GM12878 (cell line): ENCODE data around the gene LCE1D. TPM values are rescaled to one million over a fixed set of nuclear protein-coding genes. Genes with fewer than 3 reads are reported as not detected.

Experiments used
- ATAC-seq: fragments of 200-7000 bp; cut with Tn5 transposase; 3 replicates; pipeline ENCODE4 v1.9.1; 2020; ENCODE audit warnings: mild to moderate bottlenecking, moderate library complexity
- BruUV-seq: library from RNA; stranded (reverse); fragments of 400-500 nt; replicated peaks from 2 replicates; lab custom pipeline; 2021; lab: Mats Ljungman, UMichigan
- CTCF ChIA-PET: fragments of 300-600 bp; sonication (Branson Sonifier 250); formaldehyde crosslinking; extraction: SDS; loops from one replicate; lab custom pipeline; 2021; ENCODE audit warnings: inconsistent platforms; lab: Yijun Ruan, JAX
- POLR2A ChIA-PET: fragments of 350-600 bp; formaldehyde crosslinking; extraction: SDS; loops from one replicate; lab custom pipeline; 2021; ENCODE audit warnings: inconsistent platforms; lab: Charles Lee
- RAD21 ChIA-PET: fragments of 300-600 bp; sonication (Branson Sonifier 250); formaldehyde crosslinking; loops from one replicate; lab custom pipeline; 2023; ENCODE audit warnings: antibody characterized with exemption; ENCODE audit not compliant: unreplicated experiment; lab: Charles Lee
- SMC1A ChIA-PET: fragments of 300-600 bp; sonication (Branson Sonifier 250); formaldehyde crosslinking; loops from one replicate; lab custom pipeline; 2023; ENCODE audit not compliant: unreplicated experiment, uncharacterized antibody; lab: Charles Lee
- DNase-seq: peaks from one replicate; pipeline ENCODE4 v3.0.0-alpha.2; 2011; ENCODE audit warnings: low read depth, low spot score
- FAIRE-seq: peaks from 3 replicates; lab custom pipeline; 2011; peaks lifted over from hg19 to GRCh38; lab: Jason Lieb, UNC
- H2AFZ ChIP-seq: 2 replicates; pipeline ENCODE4 v1.6.0; 2011; ENCODE audit warnings: low read depth, low read length, control low read depth; ENCODE audit not compliant: control insufficient read depth
- H3K27ac ChIP-seq: 2 replicates; pipeline ENCODE4 v1.5.1; 2011; ENCODE audit warnings: control low read depth; ENCODE audit not compliant: control insufficient read depth, insufficient read depth
- H3K27me3 ChIP-seq, 2 experiments: replicated peaks in 1 of 2; 2 replicates each; pipeline versions ENCODE4 v1.6.0 to v1.6.1; 2011; ENCODE audit warnings: low read length in 1 of 2; ENCODE audit not compliant: control insufficient read depth in 2 of 2, insufficient read depth in 2 of 2
- H3K36me3 ChIP-seq, 2 experiments: 2 replicates each; pipeline ENCODE4 v1.5.1; 2011; ENCODE audit warnings: low read length in 1 of 2; ENCODE audit not compliant: control insufficient read depth in 2 of 2, insufficient read depth in 2 of 2
- H3K4me1 ChIP-seq: 2 replicates; pipeline ENCODE4 v1.6.1; 2011; ENCODE audit warnings: mild to moderate bottlenecking, low read length, moderate library complexity, mixed read lengths; ENCODE audit not compliant: control insufficient read depth, insufficient read depth
- H3K4me2 ChIP-seq: 2 replicates; pipeline ENCODE4 v1.6.0; 2011; ENCODE audit warnings: control low read depth; ENCODE audit not compliant: control insufficient read depth, insufficient read depth
- H3K4me3 ChIP-seq: fragments of 200-600 bp; sonication (generic); 2 replicates; pipeline ENCODE4 v1.5.1; 2016
- H3K79me2 ChIP-seq: 2 replicates; pipeline ENCODE4 v1.6.0; 2011; ENCODE audit warnings: low read length; ENCODE audit not compliant: control insufficient read depth, insufficient read depth
- H3K9ac ChIP-seq: 2 replicates; pipeline ENCODE4 v1.8.0; 2011; ENCODE audit warnings: low read length, control low read depth, mixed read lengths; ENCODE audit not compliant: control insufficient read depth, insufficient read depth
- H3K9me3 ChIP-seq: replicated peaks from 3 replicates; pipeline ENCODE4 v1.5.1; 2011; ENCODE audit warnings: mild to moderate bottlenecking, low read length; ENCODE audit not compliant: control insufficient read depth, insufficient read depth
- H4K20me1 ChIP-seq: 2 replicates; pipeline ENCODE4 v1.6.0; 2011; ENCODE audit not compliant: control insufficient read depth, insufficient read depth
- CEBPZ ChIP-seq: fragments of 150-350 bp; IDR thresholded peaks from 2 replicates; pipeline ENCODE4 v1.6.1; 2016; ENCODE audit warnings: low read depth, low read length
- EED ChIP-seq: sonication (generic); IDR thresholded peaks from 2 replicates; pipeline ENCODE4 v1.6.1; 2016; ENCODE audit warnings: antibody characterized with exemption, low read depth
- FOS ChIP-seq: IDR thresholded peaks from 3 replicates; pipeline ENCODE4 v1.6.1; 2011; ENCODE audit warnings: borderline replicate concordance; ENCODE audit not compliant: insufficient read length; ENCODE audit errors: extremely low read depth
- MAX ChIP-seq: IDR thresholded peaks from 2 replicates; pipeline ENCODE4 v1.6.1; 2012; ENCODE audit warnings: low read depth, low read length, improper control_type of control experiment
- MLLT1 ChIP-seq: fragments of 450-650 bp; IDR thresholded peaks from 2 replicates; pipeline ENCODE4 v1.6.1; 2016; ENCODE audit warnings: mild to moderate bottlenecking
- MYB ChIP-seq: fragments of 150-350 bp; IDR thresholded peaks from 2 replicates; pipeline ENCODE4 v1.6.1; 2014; ENCODE audit warnings: mild to moderate bottlenecking, low read depth, low read length, borderline replicate concordance
- NRF1 ChIP-seq: conservative IDR thresholded peaks from 2 replicates; pipeline ENCODE4 v1.6.1; 2011; ENCODE audit warnings: mild to moderate bottlenecking, low read depth, low read length, improper control_type of control experiment
- STAT1 ChIP-seq: fragments of 450-650 bp; conservative IDR thresholded peaks from 2 replicates; pipeline ENCODE4 v1.6.1; 2014; ENCODE audit warnings: antibody characterized with exemption, mild to moderate bottlenecking
- TCF12 ChIP-seq: IDR thresholded peaks from 2 replicates; pipeline ENCODE4 v1.6.1; 2011; ENCODE audit warnings: low read depth, mild to moderate bottlenecking, low read length
- WGBS: methylation state at CpG from one replicate; pipeline ENCODE4 v1.1.6; 2016; ENCODE audit warnings: low lambda C conversion rate; ENCODE audit not compliant: insufficient replicate concordance, insufficient coverage; ENCODE audit errors: missing lambda C conversion rate; 5-methylcytosine and 5-hydroxymethylcytosine counted together
- in situ Hi-C: fragments of 300-500 bp; cut with MboI; formaldehyde crosslinking; loops from 9 replicates; pipeline ENCODE4 v1.14.3; 2018; ENCODE audit warnings: mixed read lengths
- intact Hi-C: fragments of 100-400 bp; cut with micrococcal nuclease; formaldehyde crosslinking; loops from one replicate; pipeline ENCODE4 v1.14.2; 2022; ENCODE audit not compliant: unreplicated experiment
- polyA plus RNA-seq, 11 experiments: library from polyadenylated mRNA; depleted of rRNA in 4 of 11; unstranded in 6 of 11; stranded (reverse) in 5 of 11; fragments of >200 nt; fragmentation: Nextera tagmentation in 4 of 11; fragmentation: Illumina TruSeq in 1 of 11; extraction: Ambion mirVana in 4 of 11; extraction: Trizol in 1 of 11; gene quantifications; 1 replicate in 1 of 11; 2 replicates in 10 of 11; pipeline versions ENCODE4 v1.2.1 to v1.2.3, GENCODE V29; 2011 to 2016; ENCODE audit warnings: inconsistent platforms in 2 of 11, missing spikeins in 2 of 11, low read depth in 1 of 11
- total RNA-seq, 4 experiments: library from RNA; depleted of rRNA in 3 of 4; stranded (reverse); fragments of >200 nt in 3 of 4; fragmentation: Illumina TruSeq in 1 of 4; extraction: Trizol in 1 of 4; gene quantifications; 2 replicates each; pipeline versions ENCODE4 v1.2.1 to v1.2.3, GENCODE V29; 2013 to 2021

The LCE1D gene
- total and polyA plus RNA-seq, 10 of the 15 experiments (the other 5 are each of a cell fraction or from before 2014, with no cell fraction given): not detected

- Histone ChIP-seq H3K4me3 (no peak overlapping the region), H2AFZ (no peak overlapping the region), H4K20me1 (no peaks in the 10 kb centered on the region), H3K27me3 (peaks cover 0 to 8% of the 10 kb centered on the region in 2 experiments), H3K79me2 (no peaks in the 10 kb centered on the region), H3K36me3 (no peaks in the 10 kb centered on the region), H3K4me1 (no peaks in the 10 kb centered on the region), H3K4me2 (no peak overlapping the region), H3K27ac (no peak overlapping the region), H3K9me3 (no peaks in the 10 kb centered on the region; the same call in 2 of the 3 replicates), H3K9ac (no peak overlapping the region)
- POLR2A ChIA-PET: no interaction called here
- WGBS: 0% methylated on average over 2 of the region's 2 CpGs
- in situ Hi-C loops (no loop called here), intact Hi-C loops (no loop called here)
- DNase-seq: no peak
- ATAC-seq: no peak
- no peak for FAIRE-seq
- BruUV-seq: no TSS peak
- CTCF ChIA-PET: no interaction called here
- RAD21 ChIA-PET: no interaction called here
- TF ChIP-seq CEBPZ: no peak
- no peak for TF ChIP-seq MYB
- TF ChIP-seq TCF12: no peak
- TF ChIP-seq EED: no peak
- TF ChIP-seq, all 136 proteins: peak for 0
- SMC1A ChIA-PET: no interaction called here
Measured at GRCh38 chr1:152783095-152783494, 13.4 kb upstream of the LCE1D start.

- Histone ChIP-seq H2AFZ (no peak within 1 kb of the TSS), H4K20me1 (no peaks in the 10 kb centered on the region), H3K9me3 (no peaks in the 10 kb centered on the region; the same call in 2 of the 3 replicates), H3K4me3 (no peak within 1 kb of the TSS), H3K4me2 (no peak within 1 kb of the TSS), H3K79me2 (no peaks in the 10 kb centered on the region), H3K36me3 (no peaks in the 10 kb centered on the region), H3K4me1 (no peaks in the 10 kb centered on the region), H3K9ac (no peak within 1 kb of the TSS), H3K27ac (no peak within 1 kb of the TSS), H3K27me3 (no peaks in the 10 kb centered on the region; a peak in 1 of 4 replicates)
- DNase-seq (no peak), ATAC-seq (peak; percentile 76), FAIRE-seq (no peak)
- ChIA-PET POLR2A (no interaction called here), RAD21 (no interaction called here), CTCF (interaction anchor here (1.0 kb wide), 1 partner anchor 14 kb away, joined by 4 read pairs; no protein-coding TSS in a partner anchor), SMC1A (no interaction called here)
- BruUV-seq: no TSS peak
- in situ Hi-C loops (no loop called here), intact Hi-C loops (no loop called here)
- no peak for TF ChIP-seq NRF1
- TF ChIP-seq MLLT1: no peak
- TF ChIP-seq FOS: no peak
- TF ChIP-seq STAT1: no peak
- no peak for TF ChIP-seq MAX
- 8% methylated on average over 2 of the region's 2 CpGs for WGBS
Measured at GRCh38 chr1:152786077-152786476, 10.4 kb upstream of the LCE1D start, which contains the start of gene LCE1E. LCE1E (plus strand) TSS chr1:152786257; CDS start chr1:152787300, 1,043 bp downstream.
